BJ (cell line): ENCODE results near the gene GP1BB. TPM values are rescaled to one million over a fixed set of nuclear protein-coding genes. Genes with fewer than 3 reads are reported as not detected.

Experiments
- CTCF ChIA-PET: fragments of 350-600 bp; formaldehyde crosslinking; extraction: SDS; loops from one replicate; lab custom pipeline; 2021; ENCODE audit warnings: antibody characterized with exemption, inconsistent platforms; lab: Yijun Ruan, JAX
- POLR2A ChIA-PET: fragments of 300-600 bp; sonication (Branson Sonifier 250); formaldehyde crosslinking; extraction: SDS; loops from one replicate; lab custom pipeline; 2021; ENCODE audit warnings: antibody characterized with exemption; lab: Charles Lee
- DNase-seq: peaks from one replicate; pipeline ENCODE4 v3.0.0-alpha.2; 2011; ENCODE audit warnings: low read depth
- H3K27me3 ChIP-seq: 2 replicates; pipeline ENCODE4 v1.6.0; 2011; ENCODE audit warnings: low read length; ENCODE audit not compliant: control insufficient read depth, insufficient read depth
- H3K36me3 ChIP-seq: 2 replicates; pipeline ENCODE4 v1.5.1; 2011; ENCODE audit warnings: low read length; ENCODE audit not compliant: control insufficient read depth, insufficient read depth
- H3K4me3 ChIP-seq: 2 replicates; pipeline ENCODE4 v1.5.1; 2011; ENCODE audit warnings: low read depth, mild to moderate bottlenecking, control low read depth, low read length
- CTCF ChIP-seq: IDR thresholded peaks from 2 replicates; pipeline ENCODE4 v1.5.1; 2011; ENCODE audit warnings: low read depth, mild to moderate bottlenecking, control low read depth, inconsistent platforms, low read length, moderate library complexity; ENCODE audit not compliant: insufficient read depth
- polyA plus RNA-seq: library from polyadenylated mRNA; depleted of rRNA; stranded (reverse); fragments of >200 nt; gene quantifications from 2 replicates; pipeline ENCODE4 v1.2.3, GENCODE V29; 2011

GP1BB gene
- polyA plus RNA-seq, 1 experiment, result 4.2 TPM

GRCh38 chr22:19707347-19708290, 15.7 kb upstream of the GP1BB start:
- Histone ChIP-seq H3K36me3 (no peaks in the 10 kb centered on the region), H3K4me3 (no peak overlapping the region), H3K27me3 (peaks cover 6% of the 10 kb centered on the region)
- CTCF ChIA-PET, result interaction anchor here (3.2 kb wide), 1 partner anchor 28 kb away, joined by 15 read pairs; no protein-coding TSS in a partner anchor
- POLR2A ChIA-PET, result no interaction called here
- TF ChIP-seq CTCF, result no peak
- DNase-seq, result no peak

GRCh38 chr22:19708321-19709011, 14.9 kb upstream of the GP1BB start:
- Histone ChIP-seq H3K27me3 (peaks cover 5% of the 10 kb centered on the region), H3K4me3 (no peak overlapping the region), H3K36me3 (no peaks in the 10 kb centered on the region)
- POLR2A ChIA-PET, result no interaction called here
- no peak for TF ChIP-seq CTCF
- CTCF ChIA-PET, result interaction anchor here (3.2 kb wide), 1 partner anchor 29 kb away, joined by 15 read pairs; no protein-coding TSS in a partner anchor
- no peak for DNase-seq

GRCh38 chr22:19709063-19709769, 14.1 kb upstream of the GP1BB start:
- Histone ChIP-seq H3K4me3 (no peak overlapping the region), H3K36me3 (no peaks in the 10 kb centered on the region), H3K27me3 (peaks cover 6% of the 10 kb centered on the region; the same call in 1 of the 2 replicates)
- no peak for DNase-seq
- ChIA-PET CTCF (interaction anchor here (0.6 to 3.2 kb wide), 3 partner anchors 9 to 372 kb away, joined by 3 to 15 read pairs (median 5); no protein-coding TSS in a partner anchor), POLR2A (no interaction called here)
- TF ChIP-seq CTCF, result no peak

GRCh38 chr22:19710020-19710768, 13.1 kb upstream of the GP1BB start:
- H3K36me3 ChIP-seq, result no peaks in the 10 kb centered on the region
- CTCF ChIA-PET, result interaction anchor here (1.2 to 3.2 kb wide), 2 partner anchors 10 to 31 kb away, joined by 3 to 15 read pairs; no protein-coding TSS in a partner anchor
- DNase-seq, result no peak
- H3K4me3 ChIP-seq, result no peak overlapping the region
- H3K27me3 ChIP-seq, result peaks cover 4% of the 10 kb centered on the region; the same call in 1 of the 2 replicates
- POLR2A ChIA-PET, result no interaction called here
- TF ChIP-seq CTCF, result no peak
